K562 (cell line): ENCODE results near the gene RNU6-8. TPM values are rescaled to one million over a fixed set of nuclear protein-coding genes. Genes with fewer than 3 reads are reported as not detected.

Experiments
- ATAC-seq: fragments of 200-7000 bp; cut with Tn5 transposase; 3 replicates; pipeline ENCODE4 v1.9.1; 2020; ENCODE audit warnings: moderate library complexity
- BruUV-seq: library from RNA; stranded (reverse); fragments of 400-500 nt; replicated peaks from 2 replicates; lab custom pipeline; 2021; lab: Mats Ljungman, UMichigan
- CTCF ChIA-PET: fragments of 300-600 bp; formaldehyde crosslinking; extraction: SDS; loops from one replicate; lab custom pipeline; 2021; ENCODE audit warnings: low intra/inter-chr PET ratio; lab: Yijun Ruan, JAX
- POLR2A ChIA-PET: fragments of 300-600, 350-650 bp; sonication (Branson Sonifier 250); formaldehyde crosslinking; extraction: SDS; loops from one replicate; lab custom pipeline; 2021; ENCODE audit warnings: antibody characterized with exemption, inconsistent platforms; lab: Yijun Ruan, JAX
- DNase-seq, 4 experiments: peaks; one replicate each; pipeline versions ENCODE4 v3.0.0 to v3.0.0-alpha.2; 2011 to 2018; ENCODE audit warnings: low spot score in 3 of 4, mixed read lengths in 3 of 4; ENCODE audit errors: extremely low read depth in 1 of 4
- FAIRE-seq: peaks from 2 replicates; lab custom pipeline; 2011; peaks lifted over from hg19 to GRCh38; lab: Jason Lieb, UNC
- H2AFZ ChIP-seq: 2 replicates; pipeline ENCODE4 v1.6.0; 2011; ENCODE audit warnings: low read depth, low read length, control low read depth, inconsistent platforms
- H3K27ac ChIP-seq: fragments of 200-600 bp; 3 replicates; pipeline ENCODE4 v1.8.0; 2011; ENCODE audit warnings: low read depth, mild to moderate bottlenecking, control low read depth, inconsistent platforms, low read length, moderate library complexity, mixed read lengths; ENCODE audit errors: extremely low read depth
- H3K27me3 ChIP-seq, 2 experiments: fragments of 300-600 bp in 1 of 2; 2 replicates in 1 of 2; 3 replicates in 1 of 2; pipeline versions ENCODE4 v1.6.0 to v1.8.0; 2011; ENCODE audit warnings: inconsistent platforms in 2 of 2, low read length in 2 of 2, mild to moderate bottlenecking in 1 of 2, mixed read lengths in 1 of 2, moderate library complexity in 1 of 2; ENCODE audit not compliant: control insufficient read depth in 2 of 2, insufficient read depth in 2 of 2
- H3K36me3 ChIP-seq: fragments of 300-600 bp; 3 replicates; pipeline ENCODE4 v1.8.0; 2011; ENCODE audit warnings: mild to moderate bottlenecking, low read length, inconsistent platforms; ENCODE audit not compliant: control insufficient read depth, insufficient read depth
- H3K4me1 ChIP-seq, 2 experiments: fragments of 200-600 bp in 1 of 2; replicated peaks in 1 of 2; 2 replicates in 1 of 2; 3 replicates in 1 of 2; pipeline versions ENCODE4 v1.5.1 to v1.8.0; 2011; ENCODE audit warnings: inconsistent platforms in 2 of 2, low read length in 2 of 2, mild to moderate bottlenecking in 1 of 2, mixed read lengths in 1 of 2, moderate library complexity in 1 of 2; ENCODE audit not compliant: control insufficient read depth in 2 of 2, insufficient read depth in 2 of 2
- H3K4me2 ChIP-seq: 2 replicates; pipeline ENCODE4 v1.6.1; 2011; ENCODE audit warnings: low read length, control low read depth, inconsistent platforms, mixed read lengths; ENCODE audit not compliant: insufficient read depth
- H3K4me3 ChIP-seq: fragments of 200-600 bp; sonication (generic), shearing (Covaris generic); 2 replicates; pipeline ENCODE4 v1.5.1; 2016; ENCODE audit warnings: control low read depth, inconsistent platforms
- H3K79me2 ChIP-seq: fragments of 200-600 bp; 3 replicates; pipeline ENCODE4 v1.8.0; 2011; ENCODE audit warnings: low read length, inconsistent platforms; ENCODE audit not compliant: control insufficient read depth, insufficient read depth
- H3K9ac ChIP-seq, 2 experiments: 2 replicates each; pipeline versions ENCODE4 v1.6.0 to v1.6.1; 2011; ENCODE audit warnings: low read depth in 2 of 2, low read length in 2 of 2, control low read depth in 1 of 2, inconsistent platforms in 1 of 2, mild to moderate bottlenecking in 1 of 2, mixed read lengths in 1 of 2; ENCODE audit not compliant: insufficient read depth in 1 of 2
- H3K9me1 ChIP-seq: one replicate; pipeline ENCODE4 v1.6.0; 2011; ENCODE audit warnings: inconsistent platforms, mild to moderate bottlenecking, low read length, moderate library complexity; ENCODE audit not compliant: control insufficient read depth, insufficient read depth
- H3K9me3 ChIP-seq: replicated peaks from 2 replicates; pipeline ENCODE4 v1.5.1; 2011; ENCODE audit warnings: low read depth, low read length, inconsistent platforms; ENCODE audit not compliant: control insufficient read depth, insufficient read depth
- H4K20me1 ChIP-seq: replicated peaks from 2 replicates; pipeline ENCODE4 v1.6.1; 2011; ENCODE audit warnings: low read length, inconsistent platforms, mixed read lengths; ENCODE audit not compliant: control insufficient read depth, insufficient read depth
- BACH1 ChIP-seq: fragments of 200-800 bp; sonication (Bioruptor generic); IDR thresholded peaks from 2 replicates; pipeline ENCODE4 v1.6.1; 2016; ENCODE audit warnings: missing genetic modification characterization, missing compliant biosample characterization
- DMBX1 ChIP-seq: fragments of 250-450 bp; sonication (Bioruptor Pico); IDR thresholded peaks from 2 replicates; pipeline ENCODE4 v1.8.0; 2022; ENCODE audit warnings: inconsistent platforms, mild to moderate bottlenecking, moderate library complexity, borderline replicate concordance
- MAX ChIP-seq: sonication (generic); formaldehyde crosslinking; IDR thresholded peaks from 2 replicates; pipeline ENCODE4 v1.9.0; 2022; ENCODE audit warnings: mild to moderate bottlenecking, missing genetic modification reagents
- MECOM ChIP-seq: fragments of 250-450 bp; sonication (Bioruptor Pico); IDR thresholded peaks from 2 replicates; pipeline ENCODE4 v1.8.0; 2022; ENCODE audit warnings: inconsistent platforms
- RBM14 ChIP-seq: fragments of 200-400 bp; formaldehyde crosslinking; IDR thresholded peaks from 2 replicates; pipeline ENCODE4 v1.6.1; 2018; ENCODE audit warnings: low read depth, mild to moderate bottlenecking, low read length, moderate library complexity, borderline replicate concordance; ENCODE audit not compliant: insufficient read depth
- SNRNP70 ChIP-seq: fragments of 200-400 bp; formaldehyde crosslinking; optimal IDR thresholded peaks from 2 replicates; pipeline ENCODE3; 2017; ENCODE audit warnings: low read depth, low read length
- TAF1 ChIP-seq: IDR thresholded peaks from 2 replicates; pipeline ENCODE4 v1.6.1; 2011; ENCODE audit warnings: mild to moderate bottlenecking, low read length, moderate library complexity; ENCODE audit not compliant: insufficient read depth, control insufficient read depth, severe bottlenecking; ENCODE audit errors: extremely low read depth
- TRIM24 ChIP-seq, 2 experiments: fragments of 450-650 bp; IDR thresholded peaks; 2 replicates each; pipeline ENCODE4 v1.6.1; 2016
- TSHZ1 ChIP-seq: fragments of 250-450 bp; sonication (Bioruptor Pico); IDR thresholded peaks from 2 replicates; pipeline ENCODE4 v1.4.0; 2020; ENCODE audit warnings: mild to moderate bottlenecking, moderate library complexity
- WGBS: fragments of 100-300 bp; shearing (Covaris generic); methylation state at CpG from one replicate; pipeline ENCODE4 v1.1.6; 2016; ENCODE audit warnings: low coverage, mixed read lengths; ENCODE audit not compliant: insufficient coverage; ENCODE audit errors: missing lambda C conversion rate; 5-methylcytosine and 5-hydroxymethylcytosine counted together
- in situ Hi-C: fragments of 300-500 bp; cut with MboI; formaldehyde crosslinking; loops from 4 replicates; pipeline ENCODE4 v1.15.0; 2018; ENCODE audit warnings: inconsistent platforms, mixed read lengths
- intact Hi-C: fragments of 100-400 bp; cut with micrococcal nuclease; formaldehyde crosslinking; loops from 2 replicates; pipeline ENCODE4 v1.14.2; 2022
- polyA plus RNA-seq, 8 experiments: library from polyadenylated mRNA; depleted of rRNA in 4 of 8; stranded (reverse) in 5 of 8; unstranded in 3 of 8; fragments of >200 nt; fragmentation: Nextera tagmentation in 2 of 8; fragmentation: Illumina TruSeq in 1 of 8; extraction: Ambion mirVana in 2 of 8; extraction: Trizol in 1 of 8; gene quantifications; 2 replicates each; pipeline versions ENCODE4 v1.2.1 to v1.2.3, GENCODE V29; 2011 to 2014; ENCODE audit warnings: inconsistent platforms in 1 of 8, missing spikeins in 1 of 8
- total RNA-seq, 7 experiments: library from RNA; depleted of rRNA in 6 of 7; stranded (reverse); fragments of >200 nt in 6 of 7; fragmentation: Illumina TruSeq in 2 of 7; extraction: Trizol in 2 of 7; gene quantifications; 2 replicates each; pipeline versions ENCODE4 v1.2.1 to v1.2.3, GENCODE V29; 2011 to 2021; ENCODE audit warnings: low replicate concordance in 1 of 7

The RNU6-8 gene
- total and polyA plus RNA-seq, 9 of the 15 experiments (the other 6 are each of a cell fraction or from before 2014, with no cell fraction given), result not detected

GRCh38 chr14:32251530-32251929, 48.5 kb upstream of the RNU6-8 start:
- Histone ChIP-seq H3K4me2 (no peak overlapping the region), H2AFZ (peak overlapping the region; percentile 72; the same call in 1 of the 2 replicates), H3K4me3 (no peak overlapping the region), H3K27ac (no peak overlapping the region), H3K79me2 (no peaks in the 10 kb centered on the region), H3K9me3 (no peaks in the 10 kb centered on the region), H3K4me1 (no peaks in the 10 kb centered on the region), H4K20me1 (no peaks in the 10 kb centered on the region), H3K9me1 (no peaks in the 10 kb centered on the region), H3K36me3 (no peaks in the 10 kb centered on the region), H3K27me3 (no peaks in the 10 kb centered on the region), H3K9ac (no peak overlapping the region)
- ATAC-seq (no peak), FAIRE-seq (no peak), DNase-seq (no peak)
- ChIA-PET CTCF (interaction anchor here (1.3 to 2.0 kb wide), 2 partner anchors 178 to 317 kb away, joined by 12 to 15 read pairs; no protein-coding TSS in a partner anchor), POLR2A (no interaction called here)
- in situ Hi-C loops, result loop anchor here (5.0 to 25.0 kb wide), 2 partner anchors 319 to 739 kb away; no protein-coding TSS in a partner anchor
- intact Hi-C loops, result loop anchor here (5.0 kb wide), 2 partner anchors 311 to 739 kb away; no protein-coding TSS in a partner anchor
- BruUV-seq, result no TSS peak
- 50% methylated on average over 4 of the region's 4 CpGs for WGBS
- TF ChIP-seq MAX (CRISPR knock-in tag) (no peak), TAF1 (no peak), SNRNP70 (no peak), MECOM (CRISPR knock-in tag) (no peak), DMBX1 (CRISPR knock-in tag) (no peak), TRIM24 (IDR thresholded peaks at IDR 0.05) (no peak), BACH1 (no peak), TSHZ1 (CRISPR knock-in tag) (no peak), RBM14 (no peak)
